Body of pancreas (tissue), 4 donors: ENCODE results near the gene CPXM2. TPM values are rescaled to one million over a fixed set of nuclear protein-coding genes. Genes with fewer than 3 reads are reported as not detected.

Experiments
- ATAC-seq: fragments of 150-250 bp; one replicate; pipeline ENCODE4 v1.9.1; 2016
- DNase-seq, 4 donors: peaks; one replicate each; pipeline ENCODE4 v3.0.0-alpha.2; 2019
- H3K27ac ChIP-seq, 4 donors: fragments of 200-600 bp; sonication (generic); 1 replicate in 3 of 4; 2 replicates in 1 of 4; pipeline versions ENCODE4 v1.5.1 to v1.6.1; 2016 to 2019; ENCODE audit warnings: mild to moderate bottlenecking in 1 of 4, mixed read lengths in 1 of 4, moderate library complexity in 1 of 4
- H3K27me3 ChIP-seq, 2 donors: fragments of 200-600 bp; sonication (generic); one replicate each; pipeline ENCODE4 v1.6.0; 2016; ENCODE audit warnings: mild to moderate bottlenecking in 1 of 2
- H3K36me3 ChIP-seq, 2 donors: fragments of 200-600 bp; sonication (generic); replicated peaks in 1 of 2; 2 replicates each; pipeline ENCODE4 v1.5.1; 2016; ENCODE audit warnings: low read depth in 2 of 2; ENCODE audit not compliant: insufficient read depth in 1 of 2
- H3K4me1 ChIP-seq: fragments of 200-600 bp; sonication (generic); one replicate; pipeline ENCODE4 v1.6.0; 2016
- H3K4me3 ChIP-seq, 2 donors: fragments of 200-600 bp; sonication (generic); 1 replicate in 1 of 2; 2 replicates in 1 of 2; pipeline ENCODE4 v1.5.1; 2016 to 2019
- H3K9me3 ChIP-seq, 3 donors: fragments of 200-600 bp; sonication (generic); 1 replicate in 2 of 3; 2 replicates in 1 of 3; pipeline ENCODE4 v1.5.1; 2016
- POLR2A ChIP-seq, 3 donors: fragments of 450-650 bp; IDR thresholded peaks; one replicate each; pipeline ENCODE4 v1.6.1; 2016; ENCODE audit warnings: antibody characterized with exemption in 3 of 3, mild to moderate bottlenecking in 2 of 3
- WGBS, 2 donors: methylation state at CpG; one replicate each; pipeline ENCODE4 v1.1.5; 2017; 5-methylcytosine and 5-hydroxymethylcytosine counted together
- intact Hi-C: fragments of 100-400 bp; cut with DNase I; formaldehyde crosslinking; loops from one replicate; pipeline ENCODE4 v1.15.1; 2023
- total RNA-seq, 2 donors: library from RNA; depleted of rRNA; stranded (reverse); fragments of >200 nt; gene quantifications; one replicate each; pipeline ENCODE4 v1.1.0, GENCODE V29; 2016
- TF ChIP-seq, protein P1 (sequence below), 7 experiments: fragments of 450-650 bp in 4 of 7; fragments of 200-600 bp in 3 of 7; sonication (generic) in 3 of 7; IDR thresholded peaks; one replicate each; pipeline ENCODE4 v1.5.1; 2016 to 2019; ENCODE audit warnings: antibody characterized with exemption in 7 of 7

Gene CPXM2
- total RNA-seq, 2 donors from 2014 or later = 4.2 to 8.2 TPM

GRCh38 chr10:123721441-123722049 lies 170.1 kb downstream of the CPXM2 start:
- H3K36me3 ChIP-seq = no peaks in the 10 kb centered on the region
- 55 to 67% methylated on average over 9 of the region's 9 CpGs for WGBS, 2 donors
- H3K27ac ChIP-seq = no peak overlapping the region
- H3K4me3 ChIP-seq = no peak overlapping the region
- intact Hi-C loops = no loop called here
- H3K4me1 ChIP-seq = no peaks in the 10 kb centered on the region
- no peaks in the 10 kb centered on the region for H3K27me3 ChIP-seq
- ATAC-seq (no peak), DNase-seq (no peak)
- H3K9me3 ChIP-seq = no peaks in the 10 kb centered on the region
- TF ChIP-seq, protein P1, sequence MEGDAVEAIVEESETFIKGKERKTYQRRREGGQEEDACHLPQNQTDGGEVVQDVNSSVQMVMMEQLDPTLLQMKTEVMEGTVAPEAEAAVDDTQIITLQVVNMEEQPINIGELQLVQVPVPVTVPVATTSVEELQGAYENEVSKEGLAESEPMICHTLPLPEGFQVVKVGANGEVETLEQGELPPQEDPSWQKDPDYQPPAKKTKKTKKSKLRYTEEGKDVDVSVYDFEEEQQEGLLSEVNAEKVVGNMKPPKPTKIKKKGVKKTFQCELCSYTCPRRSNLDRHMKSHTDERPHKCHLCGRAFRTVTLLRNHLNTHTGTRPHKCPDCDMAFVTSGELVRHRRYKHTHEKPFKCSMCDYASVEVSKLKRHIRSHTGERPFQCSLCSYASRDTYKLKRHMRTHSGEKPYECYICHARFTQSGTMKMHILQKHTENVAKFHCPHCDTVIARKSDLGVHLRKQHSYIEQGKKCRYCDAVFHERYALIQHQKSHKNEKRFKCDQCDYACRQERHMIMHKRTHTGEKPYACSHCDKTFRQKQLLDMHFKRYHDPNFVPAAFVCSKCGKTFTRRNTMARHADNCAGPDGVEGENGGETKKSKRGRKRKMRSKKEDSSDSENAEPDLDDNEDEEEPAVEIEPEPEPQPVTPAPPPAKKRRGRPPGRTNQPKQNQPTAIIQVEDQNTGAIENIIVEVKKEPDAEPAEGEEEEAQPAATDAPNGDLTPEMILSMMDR (IDR thresholded peaks at IDR 0.05) = no peak
- TF ChIP-seq POLR2A (IDR thresholded peaks at IDR 0.05) = no peak

GRCh38 chr10:123720536-123720935 lies 171.1 kb downstream of the CPXM2 start:
- intact Hi-C loops = no loop called here
- Histone ChIP-seq H3K9me3 (no peaks in the 10 kb centered on the region), H3K4me3 (no peak overlapping the region), H3K36me3 (no peaks in the 10 kb centered on the region), H3K4me1 (no peaks in the 10 kb centered on the region), H3K27ac (no peak overlapping the region), H3K27me3 (no peaks in the 10 kb centered on the region)
- no peak for ATAC-seq
- no peak for DNase-seq
- 38 to 43% methylated on average over 3 of the region's 3 CpGs for WGBS, 2 donors
- no peak for TF ChIP-seq POLR2A (IDR thresholded peaks at IDR 0.05)
- TF ChIP-seq, protein P1 (IDR thresholded peaks at IDR 0.05) = no peak

- H3K36me3 ChIP-seq = no peaks in the 10 kb centered on the region
- no peak overlapping the region for H3K27ac ChIP-seq
- intact Hi-C loops = no loop called here
- no peak overlapping the region for H3K4me3 ChIP-seq
- TF ChIP-seq POLR2A (IDR thresholded peaks at IDR 0.05) = no peak
- TF ChIP-seq, protein P1 (IDR thresholded peaks at IDR 0.05) = no peak
- 40 to 58% methylated on average over 4 of the region's 4 CpGs for WGBS, 2 donors
- ATAC-seq (no peak), DNase-seq (no peak)
- no peaks in the 10 kb centered on the region for H3K4me1 ChIP-seq
- H3K27me3 ChIP-seq = no peaks in the 10 kb centered on the region
- no peaks in the 10 kb centered on the region for H3K9me3 ChIP-seq
These were observed 173.0 kb downstream of the CPXM2 start for GRCh38 chr10:123718544-123719060.

DNA sequence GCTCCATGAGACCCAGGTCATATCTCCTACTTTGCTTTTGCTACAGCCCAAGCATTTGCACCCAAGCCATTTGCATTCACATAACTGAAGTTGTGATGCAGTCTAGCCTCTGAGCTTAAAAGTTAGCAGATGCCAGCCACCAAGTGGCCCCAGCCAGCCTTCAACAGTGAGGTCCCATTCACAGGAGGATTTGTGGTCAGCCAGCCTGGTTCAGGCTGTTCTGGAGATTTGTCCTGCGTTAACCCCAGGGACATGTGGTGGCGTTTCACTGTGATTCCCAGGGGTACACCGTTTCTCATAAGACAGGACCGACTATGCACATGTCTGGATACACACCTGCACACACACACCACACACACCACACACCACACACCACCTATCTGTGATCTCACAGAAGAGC lies 174.3 kb downstream of the CPXM2 start:
- intact Hi-C loops = no loop called here
- H3K27me3 ChIP-seq = no peaks in the 10 kb centered on the region
- no peak overlapping the region for H3K27ac ChIP-seq
- H3K4me1 ChIP-seq = no peaks in the 10 kb centered on the region
- no peaks in the 10 kb centered on the region for H3K36me3 ChIP-seq
- H3K4me3 ChIP-seq = no peak overlapping the region
- H3K9me3 ChIP-seq = no peaks in the 10 kb centered on the region
- no peak for TF ChIP-seq POLR2A (IDR thresholded peaks at IDR 0.05)
- TF ChIP-seq, protein P1 (IDR thresholded peaks at IDR 0.05) = no peak
- DNase-seq (no peak), ATAC-seq (no peak)
- WGBS, 2 donors = 82% methylated on average over 4 of the region's 4 CpGs; no CpG with 5 or more reads in 1 of the 2 donors

GRCh38 chr10:123715546-123715945 lies 176.1 kb downstream of the CPXM2 start:
- no peaks in the 10 kb centered on the region for H3K27me3 ChIP-seq
- H3K4me3 ChIP-seq = no peak overlapping the region
- ATAC-seq (no peak), DNase-seq (no peak)
- H3K27ac ChIP-seq = no peak overlapping the region
- TF ChIP-seq POLR2A (IDR thresholded peaks at IDR 0.05) = no peak
- TF ChIP-seq, protein P1 (IDR thresholded peaks at IDR 0.05) = no peak
- intact Hi-C loops = no loop called here
- no peaks in the 10 kb centered on the region for H3K4me1 ChIP-seq
- no peaks in the 10 kb centered on the region for H3K9me3 ChIP-seq
- no peaks in the 10 kb centered on the region for H3K36me3 ChIP-seq
- WGBS, 2 donors = 47 to 50% methylated on average over 2 of the region's 2 CpGs
